ENCODE data around the gene ELANE.

Gene ELANE

GRCh38 chr19:811506-812048 is 40.5 kb upstream of the ELANE start:
- no peak overlapping the region for H3K4me3 ChIP-seq (ENCODE audit: low read depth, low read length)
- TF ChIP-seq CTCF (IDR thresholded peaks at IDR 0.05; ENCODE audit: low read depth, low read length), result no peak

GRCh38 chr19:812049-812746 is 39.9 kb upstream of the ELANE start:
- H3K4me3 ChIP-seq (ENCODE audit: low read depth, low read length), result no peak overlapping the region
- TF ChIP-seq CTCF (IDR thresholded peaks at IDR 0.05; ENCODE audit: low read depth, low read length), result no peak

- no peak overlapping the region for H3K4me3 ChIP-seq (ENCODE audit: low read depth, low read length)
- no peak for TF ChIP-seq CTCF (IDR thresholded peaks at IDR 0.05; ENCODE audit: low read depth, low read length)
Measured at GRCh38 chr19:812747-813218, 39.3 kb upstream of the ELANE start.

GRCh38 chr19:813219-814151 is 38.6 kb upstream of the ELANE start:
- TF ChIP-seq CTCF (IDR thresholded peaks at IDR 0.05; ENCODE audit: low read depth, low read length), result no peak
- no peak overlapping the region for H3K4me3 ChIP-seq (ENCODE audit: low read depth, low read length)

- no peak for TF ChIP-seq CTCF (IDR thresholded peaks at IDR 0.05; ENCODE audit: low read depth, low read length)
- H3K4me3 ChIP-seq (ENCODE audit: low read depth, low read length), result no peak overlapping the region
Measured at GRCh38 chr19:814152-815078, 37.7 kb upstream of the ELANE start.

- no peak overlapping the region for H3K4me3 ChIP-seq (ENCODE audit: low read depth, low read length)
- TF ChIP-seq CTCF (IDR thresholded peaks at IDR 0.05; ENCODE audit: low read depth, low read length), result no peak
Measured at GRCh38 chr19:815079-815774, 36.9 kb upstream of the ELANE start.
